Mucosa of descending colon (tissue), 3 donors: ENCODE measurements around the gene PRDM16. TPM values are rescaled to one million over a fixed set of nuclear protein-coding genes. Genes with fewer than 3 reads are reported as not detected.

Experiments used
- ATAC-seq: fragments of 200-7000 bp; cut with Tn5 transposase; one replicate; pipeline ENCODE4 v1.9.1; 2020; ENCODE audit warnings: mild to moderate bottlenecking, moderate library complexity
- DNase-seq, 3 donors: peaks; one replicate each; pipeline ENCODE4 v3.0.0-alpha.2; 2020
- H3K36me3 ChIP-seq: fragments of 200-600 bp; one replicate; pipeline ENCODE4 v1.8.0; 2021; ENCODE audit warnings: low read depth, mild to moderate bottlenecking
- H3K4me1 ChIP-seq: fragments of 200-600 bp; one replicate; pipeline ENCODE4 v1.8.0; 2021; ENCODE audit warnings: low read depth, mild to moderate bottlenecking
- H3K4me3 ChIP-seq: fragments of 200-600 bp; one replicate; pipeline ENCODE4 v1.8.0; 2021; ENCODE audit warnings: mild to moderate bottlenecking
- H3K9me3 ChIP-seq: fragments of 200-600 bp; one replicate; pipeline ENCODE4 v1.8.0; 2021; ENCODE audit warnings: mild to moderate bottlenecking
- intact Hi-C, 2 donors: fragments of 100-400 bp; cut with DNase I in 1 of 2; cut with micrococcal nuclease in 1 of 2; formaldehyde crosslinking; loops; one replicate each; pipeline versions ENCODE4 v1.11.0 to v1.11.1; 2022; cut with DNase I, micrococcal nuclease
- total RNA-seq, 3 donors: library from RNA; stranded (reverse); fragmentation: NEBNext Ultra II Directional in 2 of 3; extraction: Animal tissue kit (Norgen Biotek cat#: 25700) in 2 of 3; gene quantifications; one replicate each; pipeline versions ENCODE4 v1.2.1 to v1.2.4, GENCODE V29; 2021 to 2023
- TF ChIP-seq, protein P1 (sequence below): fragments of 200-600 bp; IDR thresholded peaks from one replicate; pipeline ENCODE4 v1.8.0; 2022; ENCODE audit warnings: antibody characterized with exemption, mild to moderate bottlenecking
- donor health status: DM: no; HTN: no; CAD: no; lungs with moderate emphysema.
- donor health status: DM: no; HTN: no; CAD: no.
- donor health status: DM: no; HTN: yes; CAD: no.

The PRDM16 gene
- total RNA-seq, 3 donors from 2014 or later = 1.6 to 2.5 (median 2.4) TPM

DNA sequence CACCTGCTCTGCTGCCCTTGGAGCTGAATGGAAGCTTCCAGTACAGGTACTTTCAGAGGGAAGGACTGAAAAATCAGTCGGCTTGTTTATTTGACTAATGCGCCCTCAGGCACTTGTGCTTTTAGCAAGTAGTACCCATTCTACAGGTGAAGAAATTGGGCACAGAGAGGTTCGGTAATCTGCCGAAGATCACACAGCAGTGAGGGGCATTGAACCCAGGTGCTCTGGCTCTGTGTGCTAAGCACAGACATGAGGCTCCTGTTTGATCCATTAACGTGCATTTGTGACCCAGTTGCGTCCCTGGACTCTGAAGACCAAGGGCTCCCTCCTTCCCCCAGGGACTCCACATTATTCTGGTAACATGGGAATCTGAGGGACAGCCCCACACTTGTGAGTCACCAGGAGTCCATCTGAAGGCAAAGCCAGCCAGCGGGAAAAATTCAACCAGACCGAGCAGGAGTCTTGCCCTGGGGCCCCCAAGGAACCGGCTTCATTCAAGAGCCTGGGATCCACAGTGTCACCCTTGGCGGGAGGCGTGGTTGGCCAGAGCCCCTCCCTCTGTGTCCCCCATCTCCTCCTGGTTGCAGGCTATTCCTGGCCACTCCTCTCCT is 193.1 kb downstream of the PRDM16 start:
- Histone ChIP-seq H3K36me3 (no peaks in the 10 kb centered on the region), H3K9me3 (no peaks in the 10 kb centered on the region), H3K4me3 (no peak overlapping the region), H3K4me1 (no peaks in the 10 kb centered on the region)
- DNase-seq (no peak), ATAC-seq (no peak)
- intact Hi-C loops = no loop called here
- TF ChIP-seq, protein P1, sequence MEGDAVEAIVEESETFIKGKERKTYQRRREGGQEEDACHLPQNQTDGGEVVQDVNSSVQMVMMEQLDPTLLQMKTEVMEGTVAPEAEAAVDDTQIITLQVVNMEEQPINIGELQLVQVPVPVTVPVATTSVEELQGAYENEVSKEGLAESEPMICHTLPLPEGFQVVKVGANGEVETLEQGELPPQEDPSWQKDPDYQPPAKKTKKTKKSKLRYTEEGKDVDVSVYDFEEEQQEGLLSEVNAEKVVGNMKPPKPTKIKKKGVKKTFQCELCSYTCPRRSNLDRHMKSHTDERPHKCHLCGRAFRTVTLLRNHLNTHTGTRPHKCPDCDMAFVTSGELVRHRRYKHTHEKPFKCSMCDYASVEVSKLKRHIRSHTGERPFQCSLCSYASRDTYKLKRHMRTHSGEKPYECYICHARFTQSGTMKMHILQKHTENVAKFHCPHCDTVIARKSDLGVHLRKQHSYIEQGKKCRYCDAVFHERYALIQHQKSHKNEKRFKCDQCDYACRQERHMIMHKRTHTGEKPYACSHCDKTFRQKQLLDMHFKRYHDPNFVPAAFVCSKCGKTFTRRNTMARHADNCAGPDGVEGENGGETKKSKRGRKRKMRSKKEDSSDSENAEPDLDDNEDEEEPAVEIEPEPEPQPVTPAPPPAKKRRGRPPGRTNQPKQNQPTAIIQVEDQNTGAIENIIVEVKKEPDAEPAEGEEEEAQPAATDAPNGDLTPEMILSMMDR = no peak

DNA sequence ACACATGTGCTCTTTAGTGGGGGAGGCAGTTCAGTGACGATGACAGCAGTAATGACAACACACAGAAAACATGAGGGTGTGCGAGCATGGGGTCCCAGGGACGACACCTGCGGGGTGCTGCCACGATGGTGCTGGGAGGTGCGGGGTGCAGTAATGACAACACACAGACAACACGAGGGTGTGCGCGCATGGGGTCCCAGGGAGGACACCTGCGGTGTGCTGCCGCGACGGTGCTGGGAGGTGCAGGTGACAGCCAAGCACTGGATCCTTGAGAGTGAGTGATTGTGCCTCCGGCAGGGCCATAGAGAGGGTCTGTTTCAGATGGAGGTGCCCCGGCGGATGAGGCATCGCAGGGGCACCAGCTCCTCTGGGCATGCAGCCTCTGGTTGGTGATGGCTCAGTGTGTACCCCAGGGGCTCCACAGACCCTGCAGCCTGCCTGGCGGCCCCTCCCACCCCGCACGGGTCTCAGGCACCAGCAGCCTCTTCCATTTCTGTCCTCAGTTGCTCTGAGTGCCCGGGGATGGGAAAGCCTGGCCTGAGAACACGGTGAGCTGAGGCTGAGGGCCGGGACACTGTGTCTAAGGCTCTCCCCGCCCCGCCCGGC is 193.8 kb downstream of the PRDM16 start:
- TF ChIP-seq, protein P1 = no peak
- ATAC-seq = no peak
- Histone ChIP-seq H3K36me3 (no peaks in the 10 kb centered on the region), H3K4me1 (no peaks in the 10 kb centered on the region), H3K4me3 (no peak overlapping the region), H3K9me3 (no peaks in the 10 kb centered on the region)
- intact Hi-C loops = no loop called here
- DNase-seq = no peak

DNA sequence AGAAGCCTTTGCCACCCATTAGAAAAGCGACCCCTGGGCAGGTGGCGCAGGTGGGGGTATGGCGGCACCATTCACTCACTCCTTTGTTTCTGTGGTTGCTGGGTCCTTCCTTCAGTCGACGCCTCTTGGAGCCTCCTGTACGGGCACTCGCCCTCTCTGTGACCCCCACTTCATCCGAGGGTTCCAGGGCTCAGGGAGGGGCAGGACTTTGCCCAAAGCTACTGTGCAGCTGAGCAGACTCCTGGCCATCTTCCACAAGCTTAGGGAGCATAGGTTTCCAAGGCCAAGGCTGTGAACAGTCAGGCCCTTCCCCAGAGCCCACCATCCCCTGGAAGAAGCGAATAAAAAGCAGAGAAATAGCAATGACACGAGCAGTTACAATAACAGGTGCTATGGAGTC is 194.8 kb downstream of the PRDM16 start:
- DNase-seq (no peak), ATAC-seq (no peak)
- Histone ChIP-seq H3K4me1 (no peaks in the 10 kb centered on the region), H3K36me3 (no peaks in the 10 kb centered on the region), H3K9me3 (no peaks in the 10 kb centered on the region), H3K4me3 (no peak overlapping the region)
- TF ChIP-seq, protein P1 = no peak
- intact Hi-C loops = no loop called here

DNA sequence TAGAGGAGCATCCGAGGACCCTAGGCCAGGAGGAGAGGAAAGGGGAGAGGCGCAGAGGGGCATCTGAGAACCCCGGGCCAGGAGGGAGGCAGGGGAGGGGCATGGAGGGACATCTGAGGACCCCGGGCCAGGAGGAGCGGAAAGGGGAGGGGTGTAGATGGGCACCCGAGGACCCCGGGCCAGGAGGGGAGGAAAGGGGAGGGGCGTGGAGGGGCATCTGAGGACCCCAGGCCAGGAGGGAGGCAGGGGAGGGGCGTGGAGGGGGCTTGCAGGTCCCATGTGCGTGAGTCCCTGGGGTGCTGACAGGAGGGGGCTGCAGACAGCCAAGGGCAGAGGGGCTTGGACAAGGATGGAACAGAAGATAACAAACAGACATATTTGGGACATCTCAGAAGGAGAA is 195.5 kb downstream of the PRDM16 start:
- ATAC-seq (no peak), DNase-seq (no peak)
- Histone ChIP-seq H3K36me3 (no peaks in the 10 kb centered on the region), H3K9me3 (no peaks in the 10 kb centered on the region), H3K4me1 (no peaks in the 10 kb centered on the region), H3K4me3 (no peak overlapping the region)
- TF ChIP-seq, protein P1 = no peak
- intact Hi-C loops = no loop called here

DNA sequence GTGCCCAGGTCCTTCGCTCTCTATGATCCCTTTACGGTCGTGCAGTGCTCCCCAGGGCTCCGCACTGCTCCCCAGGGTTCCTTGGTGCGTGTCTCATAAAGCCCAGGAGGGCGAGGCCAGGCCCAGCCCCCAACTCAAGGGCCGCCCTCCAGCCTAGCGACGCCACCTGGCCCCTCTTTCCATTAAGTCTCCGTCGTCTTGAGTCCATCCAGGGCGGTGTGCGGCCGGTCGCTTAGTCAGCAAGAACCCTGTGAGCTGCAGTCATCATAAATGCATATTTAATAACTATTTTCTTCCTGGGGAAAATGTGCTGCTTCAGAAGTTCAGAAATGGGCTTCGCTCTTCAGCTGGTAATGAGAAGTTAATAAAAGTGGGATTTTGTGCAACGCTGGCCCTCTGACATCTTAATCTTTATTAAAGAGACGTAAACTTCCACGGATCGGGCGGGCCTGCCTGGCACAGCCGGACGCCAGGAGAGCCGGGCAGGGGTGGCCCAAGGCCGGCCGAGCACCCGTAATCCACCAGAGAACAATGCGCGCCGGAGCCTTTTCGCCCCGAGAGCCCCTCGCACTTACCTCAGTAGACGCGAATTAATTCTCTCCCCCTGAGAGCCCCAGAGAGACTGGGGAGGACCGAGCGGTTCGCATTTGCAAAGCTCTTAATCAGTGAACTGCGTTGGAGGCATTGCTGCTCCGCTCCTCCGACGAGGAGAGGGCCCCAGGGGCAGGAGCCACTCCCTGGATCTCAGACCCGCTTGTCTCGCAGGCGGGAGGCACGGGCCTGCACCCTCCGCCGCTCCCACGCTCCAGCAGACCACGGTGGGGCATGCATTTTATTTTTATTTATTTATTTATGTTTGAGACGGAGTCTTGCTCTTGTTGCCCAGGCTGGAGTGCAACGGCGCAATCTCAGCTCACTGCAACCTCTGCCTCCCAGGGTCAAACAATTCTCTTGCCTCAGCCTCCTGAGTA is 197.1 kb downstream of the PRDM16 start:
- ATAC-seq (no peak), DNase-seq (no peak)
- Histone ChIP-seq H3K36me3 (no peaks in the 10 kb centered on the region), H3K4me1 (no peaks in the 10 kb centered on the region), H3K9me3 (no peaks in the 10 kb centered on the region), H3K4me3 (no peak overlapping the region)
- TF ChIP-seq, protein P1 = no peak
- intact Hi-C loops = no loop called here
